SK-N-SH (cell line): ENCODE data around the gene RIN3. TPM values are rescaled to one million over a fixed set of nuclear protein-coding genes. Genes with fewer than 3 reads are reported as not detected.

Experiments
- CTCF ChIA-PET: fragments of 300-600, 350-600 bp; formaldehyde crosslinking; extraction: SDS; loops from one replicate; lab custom pipeline; 2021; lab: Yijun Ruan, JAX
- POLR2A ChIA-PET: fragments of 350-600 bp; sonication (Branson Sonifier 250); formaldehyde crosslinking; extraction: SDS; loops from one replicate; lab custom pipeline; 2020; ENCODE audit warnings: antibody characterized with exemption, inconsistent platforms; lab: Yijun Ruan, JAX
- DNase-seq: peaks from one replicate; pipeline ENCODE4 v3.0.0; 2012
- H2AFZ ChIP-seq: fragments of 200-600 bp; sonication (generic); 2 replicates; pipeline ENCODE4 v1.8.1; 2016; ENCODE audit warnings: antibody characterized with exemption, mild to moderate bottlenecking, low read depth
- H3F3A ChIP-seq: fragments of 200-600 bp; sonication (generic); replicated peaks from 2 replicates; pipeline ENCODE3; 2016; ENCODE audit warnings: antibody characterized with exemption, mild to moderate bottlenecking; ENCODE audit not compliant: insufficient read depth
- H3K27ac ChIP-seq, 2 experiments: fragments of 200-500 bp in 1 of 2; fragments of 200-600 bp in 1 of 2; sonication (Bioruptor generic) in 1 of 2; sonication (generic), shearing (Covaris generic) in 1 of 2; 2 replicates each; pipeline versions ENCODE4 v1.5.1 to v1.6.1; 2014 to 2016; ENCODE audit warnings: low read depth in 2 of 2, inconsistent platforms in 1 of 2, low read length in 1 of 2, mild to moderate bottlenecking in 1 of 2, mixed read lengths in 1 of 2
- H3K27me3 ChIP-seq: fragments of 200-600 bp; sonication (generic), shearing (Covaris generic); 2 replicates; pipeline ENCODE4 v1.6.1; 2016; ENCODE audit warnings: mixed run types; ENCODE audit not compliant: insufficient read depth
- H3K36me3 ChIP-seq, 2 experiments: fragments of 200-500 bp in 1 of 2; fragments of 200-600 bp in 1 of 2; sonication (Bioruptor generic) in 1 of 2; sonication (generic) in 1 of 2; replicated peaks in 1 of 2; 2 replicates each; pipeline versions ENCODE3 to v1.5.1; 2014 to 2016; ENCODE audit warnings: low read length in 1 of 2, mild to moderate bottlenecking in 1 of 2; ENCODE audit not compliant: insufficient read depth in 2 of 2, control insufficient read depth in 1 of 2
- H3K4me1 ChIP-seq, 2 experiments: fragments of 200-500 bp in 1 of 2; fragments of 200-600 bp in 1 of 2; sonication (Bioruptor generic) in 1 of 2; sonication (generic), shearing (Covaris generic) in 1 of 2; 2 replicates each; pipeline versions ENCODE4 v1.5.1 to v1.6.1; 2014 to 2016; ENCODE audit warnings: low read depth in 1 of 2, low read length in 1 of 2, mixed run types in 1 of 2; ENCODE audit not compliant: insufficient read depth in 2 of 2, control insufficient read depth in 1 of 2
- H3K4me2 ChIP-seq: fragments of 200-600 bp; sonication (generic), shearing (Covaris generic); 2 replicates; pipeline ENCODE4 v1.6.1; 2017; ENCODE audit warnings: mixed run types
- H3K4me3 ChIP-seq, 2 experiments: fragments of 200-500 bp in 1 of 2; fragments of 200-600 bp in 1 of 2; sonication (Bioruptor generic) in 1 of 2; sonication (generic), shearing (Covaris generic) in 1 of 2; 2 replicates each; pipeline versions ENCODE4 v1.5.1 to v1.8.1; 2014 to 2016; ENCODE audit warnings: low read depth in 2 of 2, inconsistent platforms in 1 of 2, low read length in 1 of 2, mild to moderate bottlenecking in 1 of 2, mixed read lengths in 1 of 2, moderate library complexity in 1 of 2
- H3K79me2 ChIP-seq: fragments of 200-600 bp; sonication (generic); 2 replicates; pipeline ENCODE4 v1.8.1; 2017; ENCODE audit warnings: mild to moderate bottlenecking; ENCODE audit not compliant: insufficient read depth
- H3K9ac ChIP-seq: fragments of 200-600 bp; sonication (generic); 2 replicates; pipeline ENCODE4 v1.6.1; 2017; ENCODE audit warnings: mixed run types
- H3K9me2 ChIP-seq: fragments of 200-600 bp; sonication (generic); 2 replicates; pipeline ENCODE4 v1.6.1; 2017; ENCODE audit warnings: mixed run types
- H3K9me3 ChIP-seq: fragments of 200-600 bp; sonication (generic); 2 replicates; pipeline ENCODE4 v1.6.1; 2017; ENCODE audit warnings: mixed run types, mild to moderate bottlenecking, moderate library complexity
- H4K20me1 ChIP-seq: fragments of 200-600 bp; sonication (generic); 2 replicates; pipeline ENCODE4 v1.6.1; 2017; ENCODE audit warnings: mild to moderate bottlenecking, mixed run types; ENCODE audit not compliant: insufficient read depth
- CHD2 ChIP-seq: fragments of 150-350 bp; IDR thresholded peaks from 2 replicates; pipeline ENCODE4 v1.6.1; 2018; ENCODE audit warnings: low read length; ENCODE audit not compliant: partially characterized antibody
- EP300 ChIP-seq, 2 experiments: IDR thresholded peaks; 2 replicates each; pipeline versions ENCODE4 v1.4.0 to v1.6.1; 2012; ENCODE audit warnings: borderline replicate concordance in 1 of 2, low read depth in 1 of 2, low read length in 1 of 2
- FOSL2 ChIP-seq: IDR thresholded peaks from 2 replicates; pipeline ENCODE4 v1.4.0; 2012; ENCODE audit warnings: low read depth, mild to moderate bottlenecking, moderate library complexity, borderline replicate concordance
- FOXJ3 ChIP-seq: sonication (generic); formaldehyde crosslinking; IDR thresholded peaks from 2 replicates; pipeline ENCODE4 v1.5.1; 2020; ENCODE audit warnings: mild to moderate bottlenecking, missing genetic modification reagents
- GABPA ChIP-seq: IDR thresholded peaks from 2 replicates; pipeline ENCODE4 v1.4.0; 2012; ENCODE audit warnings: low read depth, mild to moderate bottlenecking
- MEF2A ChIP-seq: IDR thresholded peaks from 2 replicates; pipeline ENCODE4 v1.4.0; 2012; ENCODE audit warnings: low read depth, borderline replicate concordance
- MXI1 ChIP-seq: IDR thresholded peaks from 2 replicates; pipeline ENCODE4 v1.6.1; 2012; ENCODE audit warnings: mild to moderate bottlenecking, low read depth, low read length, improper control_type of control experiment
- NRF1 ChIP-seq: IDR thresholded peaks from 2 replicates; pipeline ENCODE4 v1.6.1; 2012; ENCODE audit warnings: low read depth, mild to moderate bottlenecking, low read length
- REST ChIP-seq: IDR thresholded peaks from 2 replicates; pipeline ENCODE4 v1.6.1; 2012; ENCODE audit warnings: mild to moderate bottlenecking, low read depth, low read length, moderate library complexity
- SMC3 ChIP-seq: IDR thresholded peaks from 2 replicates; pipeline ENCODE4 v1.6.1; 2012; ENCODE audit warnings: low read depth, low read length, improper control_type of control experiment
- YY1 ChIP-seq: IDR thresholded peaks from 2 replicates; pipeline ENCODE4 v1.4.0; 2012; ENCODE audit warnings: low read depth, mild to moderate bottlenecking
- WGBS: methylation state at CpG from one replicate; pipeline ENCODE4 v1.1.6; 2017; ENCODE audit warnings: low lambda C conversion rate; 5-methylcytosine and 5-hydroxymethylcytosine counted together
- polyA plus RNA-seq, 3 experiments: library from polyadenylated mRNA; depleted of rRNA; stranded (reverse); fragments of >200 nt; gene quantifications; 2 replicates each; pipeline ENCODE4 v1.2.3, GENCODE V29; 2012
- TF ChIP-seq, protein P1 (sequence below): fragments of 200-600 bp; sonication (generic); IDR thresholded peaks from 2 replicates; pipeline ENCODE4 v1.6.1; 2017; ENCODE audit warnings: antibody characterized with exemption, mild to moderate bottlenecking, moderate library complexity

RIN3 gene
- polyA plus RNA-seq, 1 of the 3 experiments (the other 2 are of a cell fraction), result 12.4 TPM

- TF ChIP-seq, protein P1, sequence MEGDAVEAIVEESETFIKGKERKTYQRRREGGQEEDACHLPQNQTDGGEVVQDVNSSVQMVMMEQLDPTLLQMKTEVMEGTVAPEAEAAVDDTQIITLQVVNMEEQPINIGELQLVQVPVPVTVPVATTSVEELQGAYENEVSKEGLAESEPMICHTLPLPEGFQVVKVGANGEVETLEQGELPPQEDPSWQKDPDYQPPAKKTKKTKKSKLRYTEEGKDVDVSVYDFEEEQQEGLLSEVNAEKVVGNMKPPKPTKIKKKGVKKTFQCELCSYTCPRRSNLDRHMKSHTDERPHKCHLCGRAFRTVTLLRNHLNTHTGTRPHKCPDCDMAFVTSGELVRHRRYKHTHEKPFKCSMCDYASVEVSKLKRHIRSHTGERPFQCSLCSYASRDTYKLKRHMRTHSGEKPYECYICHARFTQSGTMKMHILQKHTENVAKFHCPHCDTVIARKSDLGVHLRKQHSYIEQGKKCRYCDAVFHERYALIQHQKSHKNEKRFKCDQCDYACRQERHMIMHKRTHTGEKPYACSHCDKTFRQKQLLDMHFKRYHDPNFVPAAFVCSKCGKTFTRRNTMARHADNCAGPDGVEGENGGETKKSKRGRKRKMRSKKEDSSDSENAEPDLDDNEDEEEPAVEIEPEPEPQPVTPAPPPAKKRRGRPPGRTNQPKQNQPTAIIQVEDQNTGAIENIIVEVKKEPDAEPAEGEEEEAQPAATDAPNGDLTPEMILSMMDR, result no peak
These were observed 131.5 kb downstream of the RIN3 start (continued) for GRCh38 chr14:92644970-92645515.

GRCh38 chr14:92645841-92646478, 132.4 kb downstream of the RIN3 start:
- peak overlapping the region; percentile 81 for H3K4me2 ChIP-seq
- peaks cover 2 to 12% of the 10 kb centered on the region in 2 experiments for H3K36me3 ChIP-seq
- H3K9ac ChIP-seq, result peak overlapping the region; percentile 73
- DNase-seq, result no peak
- H3K9me3 ChIP-seq, result no peaks in the 10 kb centered on the region
- H3K79me2 ChIP-seq, result peaks cover 5% of the 10 kb centered on the region; the same call in 1 of the 2 replicates
- WGBS, result 59% methylated on average over 13 of the region's 13 CpGs
- H4K20me1 ChIP-seq, result no peaks in the 10 kb centered on the region
- POLR2A ChIA-PET, result no interaction called here
- H3K27me3 ChIP-seq, result no peaks in the 10 kb centered on the region
- TF ChIP-seq FOSL2 (peak; percentile 8; the same call in 1 of the 2 replicates), MXI1 (no peak)
- no peak overlapping the region for H3K4me3 ChIP-seq
- peaks cover 39% of the 10 kb centered on the region for H3F3A ChIP-seq
- H3K4me1 ChIP-seq, result peaks cover 3 to 28% of the 10 kb centered on the region in 2 experiments; a peak in 3 of 4 replicates
- CTCF ChIA-PET, result no interaction called here
- H3K9me2 ChIP-seq, result no peaks in the 10 kb centered on the region
- peak overlapping the region in 1 of 2 experiments; percentile 99; a peak in 3 of 4 replicates for H3K27ac ChIP-seq
- H2AFZ ChIP-seq, result no peak overlapping the region

DNA sequence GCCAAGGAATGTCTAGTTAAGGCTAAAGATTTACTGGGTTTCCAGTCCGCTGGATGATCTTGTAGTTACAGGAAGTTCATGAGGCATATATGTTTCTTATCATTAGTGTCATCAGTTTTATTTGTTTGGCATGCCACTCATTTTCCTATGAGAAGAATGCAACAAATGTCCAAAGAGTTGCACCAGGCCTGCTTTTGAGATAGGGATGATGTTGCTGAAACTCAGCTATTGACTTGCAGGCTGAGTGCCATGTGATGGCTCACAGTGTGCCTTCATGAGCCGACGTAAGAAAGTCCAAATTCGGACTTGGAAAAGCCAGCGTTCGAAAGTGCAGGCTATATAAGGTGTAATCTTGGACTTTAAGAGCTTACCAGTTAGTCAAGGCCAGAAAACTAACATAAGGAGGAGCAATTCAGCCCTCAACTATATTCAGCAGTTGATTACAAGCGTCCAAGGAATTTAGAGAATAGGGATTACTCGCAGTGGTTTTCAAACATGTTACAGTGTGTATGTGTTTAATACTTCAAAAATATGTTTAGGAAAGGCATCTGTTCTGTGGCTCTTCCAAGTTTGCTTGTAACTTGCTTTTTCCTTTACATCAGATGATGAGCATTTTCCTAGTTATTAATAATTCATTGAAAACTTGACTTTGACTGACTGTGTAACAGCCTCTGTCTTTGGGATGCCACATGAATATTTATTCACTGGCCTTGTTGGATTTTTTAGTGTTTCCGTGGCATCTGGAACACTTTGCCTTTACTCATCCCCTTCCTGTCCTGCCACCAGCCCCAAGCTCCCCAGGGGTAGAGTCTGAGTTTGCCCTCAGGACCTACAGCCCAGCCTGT, 133.6 kb downstream of the RIN3 start:
- DNase-seq, result no peak
- Histone ChIP-seq H3K36me3 (peaks cover 2 to 10% of the 10 kb centered on the region in 2 experiments), H3K79me2 (peaks cover 5% of the 10 kb centered on the region; the same call in 1 of the 2 replicates), H3K4me2 (peak overlapping the region; percentile 81), H3F3A (peaks cover 39% of the 10 kb centered on the region), H3K27me3 (no peaks in the 10 kb centered on the region), H3K9me3 (no peaks in the 10 kb centered on the region), H3K4me1 (peaks cover 3 to 28% of the 10 kb centered on the region in 2 experiments; a peak in 3 of 4 replicates), H3K9ac (peak overlapping the region; percentile 73), H3K27ac (peak overlapping the region; percentile 18 to 99; a peak in 3 of 4 replicates), H4K20me1 (no peaks in the 10 kb centered on the region), H2AFZ (no peak overlapping the region), H3K9me2 (no peaks in the 10 kb centered on the region), H3K4me3 (0 out of 4 replicates have a peak overlapping the region, but pooled peaks of 1 of the 2 experiments have one; percentile 18)
- POLR2A ChIA-PET, result no interaction called here
- 18% methylated on average over 9 of the region's 9 CpGs for WGBS
- CTCF ChIA-PET, result interaction anchor here (0.6 to 1.0 kb wide), 3 partner anchors 10 to 33 kb away, joined by 3 to 5 read pairs (median 3); no protein-coding TSS in a partner anchor
- TF ChIP-seq, protein P1, result no peak
- no peak for TF ChIP-seq REST
- TF ChIP-seq SMC3, result no peak
- TF ChIP-seq MEF2A, result no peak
- no peak for TF ChIP-seq FOXJ3 (CRISPR knock-in tag)
- no peak for TF ChIP-seq CHD2
- 0 out of 2 replicates have a peak, but pooled peaks have one; percentile 45 for TF ChIP-seq YY1
- TF ChIP-seq GABPA, result peak; percentile 25; the same call in 1 of the 2 replicates
- peak; percentile 37; the same call in 1 of the 2 replicates for TF ChIP-seq FOSL2
- peak in 1 of 2 experiments; percentile 79; a peak in 2 of 4 replicates for TF ChIP-seq EP300 (IDR thresholded peaks at IDR 0.05; ENCODE audit: borderline replicate concordance in 1 of 2, low read depth in 1 of 2, low read length in 1 of 2)
- TF ChIP-seq NRF1, result no peak
